ENCODE results near the gene NHLRC3. TPM values are rescaled to one million over a fixed set of nuclear protein-coding genes. Genes with fewer than 3 reads are reported as not detected.

The NHLRC3 gene
- total RNA-seq, 2 donors from 2014 or later = 11.8 to 15.1 TPM

GRCh38 chr13:39034085-39034484, 4.2 kb upstream of the NHLRC3 start:
- Mint-ChIP-seq H3K4me3 (peak overlapping the region; percentile 94), H3K27ac (no peak overlapping the region), H3K4me1 (peaks cover 15% of the 10 kb centered on the region), H3K9me3 (no peaks in the 10 kb centered on the region), H3K36me3 (ENCODE audit: low read depth) (peaks cover 55% of the 10 kb centered on the region), H3K27me3 (no peaks in the 10 kb centered on the region)
- ATAC-seq (replicated peaks) = no peak

GRCh38 chr13:39035204-39035603, 3.1 kb upstream of the NHLRC3 start:
- Mint-ChIP-seq H3K4me1 (peaks cover 15% of the 10 kb centered on the region), H3K36me3 (ENCODE audit: low read depth) (peaks cover 46% of the 10 kb centered on the region), H3K27me3 (no peaks in the 10 kb centered on the region), H3K4me3 (peak overlapping the region; percentile 94), H3K27ac (peak overlapping the region; percentile 91), H3K9me3 (no peaks in the 10 kb centered on the region)
- ATAC-seq (replicated peaks) = no peak

DNA sequence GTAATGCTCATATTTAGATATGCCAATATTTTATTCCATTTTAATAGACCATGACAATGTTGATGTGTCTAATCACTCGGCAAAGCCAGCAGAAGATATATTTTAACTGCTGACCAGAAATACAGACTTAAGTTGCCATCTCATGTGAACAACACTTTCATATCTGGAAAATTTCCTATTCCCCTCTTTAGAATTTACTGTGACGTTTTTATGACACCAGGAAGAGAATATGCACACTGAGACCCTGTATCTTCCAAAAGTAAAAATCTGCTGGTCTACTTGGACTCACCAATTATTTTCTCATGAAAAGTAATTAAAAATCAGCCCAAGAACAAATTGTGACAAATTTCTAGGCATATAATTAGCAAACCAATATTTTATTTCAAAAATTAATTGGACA, 2.5 kb upstream of the NHLRC3 start:
- H3K4me3 Mint-ChIP-seq = peak overlapping the region; percentile 94
- no peaks in the 10 kb centered on the region for H3K27me3 Mint-ChIP-seq
- peak overlapping the region; percentile 91 for H3K27ac Mint-ChIP-seq
- no peaks in the 10 kb centered on the region for H3K9me3 Mint-ChIP-seq
- no peak for ATAC-seq (replicated peaks)
- peaks cover 17% of the 10 kb centered on the region for H3K4me1 Mint-ChIP-seq
- peaks cover 45% of the 10 kb centered on the region for H3K36me3 Mint-ChIP-seq (ENCODE audit: low read depth)

DNA sequence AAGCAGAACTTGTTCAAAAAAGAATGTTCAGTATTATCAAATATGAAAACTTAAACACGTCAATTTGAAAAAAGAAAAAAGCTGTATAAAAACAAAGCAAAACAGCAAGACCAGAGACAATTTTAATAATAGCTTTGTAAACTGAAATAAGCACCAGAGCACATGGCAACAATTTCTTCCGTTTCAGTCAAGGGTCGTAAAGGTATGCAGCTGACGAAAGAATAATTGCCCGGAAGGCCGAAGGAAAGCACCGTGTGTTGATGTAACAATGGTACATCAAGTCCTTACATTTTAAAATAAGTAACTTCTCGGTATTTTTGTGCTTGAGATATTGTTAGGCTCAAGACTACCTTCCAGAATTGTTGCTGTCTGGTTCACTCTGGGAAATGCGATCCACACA, 2.0 kb upstream of the NHLRC3 start:
- Mint-ChIP-seq H3K4me3 (peak overlapping the region; percentile 94), H3K4me1 (peaks cover 18% of the 10 kb centered on the region), H3K27ac (peak overlapping the region; percentile 91), H3K36me3 (ENCODE audit: low read depth) (peaks cover 44% of the 10 kb centered on the region), H3K27me3 (no peaks in the 10 kb centered on the region), H3K9me3 (no peaks in the 10 kb centered on the region)
- ATAC-seq (replicated peaks) = no peak

- Mint-ChIP-seq H3K36me3 (ENCODE audit: low read depth) (peaks cover 32% of the 10 kb centered on the region), H3K9me3 (no peaks in the 10 kb centered on the region), H3K27me3 (no peaks in the 10 kb centered on the region), H3K27ac (peak overlapping the region; percentile 91), H3K4me1 (peaks cover 12% of the 10 kb centered on the region), H3K4me3 (peak overlapping the region; percentile 94)
- peak; percentile 67 for ATAC-seq (replicated peaks)
Observed at GRCh38 chr13:39037410-39037879, 811 bp upstream of the NHLRC3 start.

DNA sequence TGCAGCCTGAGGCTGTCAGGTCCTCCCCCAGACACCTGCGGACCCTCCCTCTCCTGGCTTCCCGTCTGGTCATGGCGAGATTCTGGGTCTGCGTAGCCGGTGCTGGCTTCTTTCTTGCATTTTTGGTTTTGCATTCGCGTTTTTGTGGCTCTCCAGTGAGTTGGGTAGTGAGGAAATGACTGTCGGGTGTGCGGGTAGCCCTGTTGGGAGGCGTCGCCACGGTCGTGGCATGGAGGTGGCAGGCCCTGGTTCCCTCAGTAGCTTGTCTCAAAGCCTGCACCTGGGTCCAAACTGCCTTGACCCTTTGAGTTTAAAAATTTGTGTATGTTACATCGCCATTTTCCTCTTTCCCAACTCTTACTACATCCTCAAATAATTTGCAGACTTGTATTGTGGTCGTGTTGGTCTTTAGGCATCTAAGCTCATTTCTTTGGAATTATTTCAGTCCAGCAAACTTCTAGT, 344 bp downstream of the NHLRC3 start:
- H3K4me3 Mint-ChIP-seq = peak overlapping the region; percentile 94

DNA sequence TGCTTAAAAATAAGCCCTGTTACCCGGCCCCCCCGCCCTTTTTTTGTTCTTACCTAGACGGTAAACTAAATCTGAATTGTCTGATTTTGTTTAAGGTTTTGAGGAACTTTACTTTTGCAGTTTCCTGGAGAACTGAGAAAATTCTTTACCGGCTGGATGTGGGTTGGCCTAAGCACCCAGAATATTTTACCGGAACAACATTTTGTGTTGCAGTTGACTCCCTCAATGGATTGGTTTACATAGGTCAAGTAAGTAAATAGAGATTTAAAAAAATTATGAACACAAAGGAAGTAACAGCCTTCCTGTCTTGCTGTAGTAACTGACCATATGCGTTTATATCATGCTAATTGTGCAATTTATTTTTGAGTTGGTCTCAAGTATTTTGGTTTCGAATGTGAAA, 785 bp downstream of the NHLRC3 start:
- no peaks in the 10 kb centered on the region for H3K9me3 Mint-ChIP-seq
- H3K36me3 Mint-ChIP-seq (ENCODE audit: low read depth) = peaks cover 21% of the 10 kb centered on the region
- H3K27ac Mint-ChIP-seq = peak overlapping the region; percentile 91
- H3K27me3 Mint-ChIP-seq = no peaks in the 10 kb centered on the region
- peak overlapping the region; percentile 94 for H3K4me3 Mint-ChIP-seq
- peaks cover 12% of the 10 kb centered on the region for H3K4me1 Mint-ChIP-seq
- no peak for ATAC-seq (replicated peaks)

More for the DNA sequence above, 344 bp downstream of the NHLRC3 start:
- H3K27ac Mint-ChIP-seq = peak overlapping the region; percentile 91
- no peaks in the 10 kb centered on the region for H3K9me3 Mint-ChIP-seq
- no peaks in the 10 kb centered on the region for H3K27me3 Mint-ChIP-seq
- H3K4me1 Mint-ChIP-seq = peaks cover 12% of the 10 kb centered on the region
- peak; percentile 84 for ATAC-seq (replicated peaks)
- H3K36me3 Mint-ChIP-seq (ENCODE audit: low read depth) = peaks cover 24% of the 10 kb centered on the region

- peaks cover 9% of the 10 kb centered on the region for H3K4me1 Mint-ChIP-seq
- H3K4me3 Mint-ChIP-seq = peak overlapping the region; percentile 94
- no peak for ATAC-seq (replicated peaks)
- no peaks in the 10 kb centered on the region for H3K27me3 Mint-ChIP-seq
- peaks cover 33% of the 10 kb centered on the region for H3K36me3 Mint-ChIP-seq (ENCODE audit: low read depth)
- no peak overlapping the region for H3K27ac Mint-ChIP-seq
- H3K9me3 Mint-ChIP-seq = no peaks in the 10 kb centered on the region
Observed at GRCh38 chr13:39040206-39040605, 1.9 kb downstream of the NHLRC3 start.

GRCh38 chr13:39044536-39044935, 6.3 kb downstream of the NHLRC3 start:
- Mint-ChIP-seq H3K9me3 (no peaks in the 10 kb centered on the region), H3K4me3 (no peak overlapping the region), H3K4me1 (peaks cover 4% of the 10 kb centered on the region), H3K36me3 (ENCODE audit: low read depth) (peaks cover 37% of the 10 kb centered on the region), H3K27ac (peak overlapping the region; percentile 8), H3K27me3 (no peaks in the 10 kb centered on the region)
- ATAC-seq (replicated peaks) = no peak

GRCh38 chr13:39047560-39047959, 9.3 kb downstream of the NHLRC3 start:
- Mint-ChIP-seq H3K9me3 (no peaks in the 10 kb centered on the region), H3K36me3 (ENCODE audit: low read depth) (peaks cover 32% of the 10 kb centered on the region), H3K4me1 (no peaks in the 10 kb centered on the region), H3K27me3 (no peaks in the 10 kb centered on the region), H3K27ac (no peak overlapping the region), H3K4me3 (no peak overlapping the region)
- ATAC-seq (replicated peaks) = no peak

DNA sequence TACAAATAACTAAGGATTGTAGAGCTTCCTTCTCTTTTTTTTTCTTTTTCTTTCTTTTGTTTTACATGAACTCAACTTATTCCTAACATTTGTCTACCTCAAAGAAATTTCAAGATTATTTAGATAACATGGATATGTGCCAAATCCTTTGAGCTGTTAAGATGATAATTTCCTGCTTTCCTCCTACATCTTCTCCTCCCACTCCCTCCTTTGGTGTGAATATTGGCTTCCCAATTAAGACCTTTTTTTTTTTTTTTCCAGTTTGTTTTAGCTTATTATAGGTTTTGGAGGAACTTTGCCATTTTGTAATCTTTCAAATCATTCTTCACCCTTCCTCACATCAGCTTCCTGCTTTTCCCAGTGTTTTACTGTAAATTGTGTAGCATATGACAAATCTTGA, 10.6 kb downstream of the NHLRC3 start:
- Mint-ChIP-seq H3K27me3 (no peaks in the 10 kb centered on the region), H3K27ac (peak overlapping the region; percentile 47), H3K4me3 (no peak overlapping the region), H3K36me3 (ENCODE audit: low read depth) (peaks cover 39% of the 10 kb centered on the region), H3K9me3 (no peaks in the 10 kb centered on the region), H3K4me1 (no peaks in the 10 kb centered on the region)
- ATAC-seq (replicated peaks) = no peak

GRCh38 chr13:39049274-39049673, 11.0 kb downstream of the NHLRC3 start:
- Mint-ChIP-seq H3K4me3 (no peak overlapping the region), H3K36me3 (ENCODE audit: low read depth) (peaks cover 35% of the 10 kb centered on the region), H3K9me3 (no peaks in the 10 kb centered on the region), H3K27me3 (no peaks in the 10 kb centered on the region), H3K4me1 (no peaks in the 10 kb centered on the region), H3K27ac (peak overlapping the region; percentile 47)
- ATAC-seq (replicated peaks) = no peak

DNA sequence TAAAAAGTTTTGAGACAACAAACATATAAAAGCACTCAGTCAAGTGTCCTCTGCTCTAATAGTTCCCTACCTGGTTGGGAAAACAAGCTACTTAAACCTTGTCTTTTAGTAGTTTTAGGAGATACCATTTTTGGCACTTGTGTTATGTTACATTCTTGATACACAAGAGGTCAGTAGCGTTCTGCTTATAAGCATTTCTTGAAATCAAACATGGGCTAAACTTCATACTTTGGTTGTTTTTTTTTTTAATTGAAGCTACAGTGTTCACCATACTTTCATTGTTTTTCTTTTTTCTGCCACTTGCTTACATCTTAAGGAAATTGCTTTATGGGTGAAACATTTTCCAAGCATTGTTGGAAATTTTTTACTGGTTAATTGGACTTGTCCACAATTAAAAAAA, 12.9 kb downstream of the NHLRC3 start:
- H3K27ac Mint-ChIP-seq = no peak overlapping the region
- no peaks in the 10 kb centered on the region for H3K4me1 Mint-ChIP-seq
- H3K4me3 Mint-ChIP-seq = no peak overlapping the region
- peaks cover 24% of the 10 kb centered on the region for H3K36me3 Mint-ChIP-seq (ENCODE audit: low read depth)
- no peak for ATAC-seq (replicated peaks)
- no peaks in the 10 kb centered on the region for H3K9me3 Mint-ChIP-seq
- H3K27me3 Mint-ChIP-seq = no peaks in the 10 kb centered on the region

GRCh38 chr13:39052944-39053343, 14.7 kb downstream of the NHLRC3 start:
- H3K9me3 Mint-ChIP-seq = no peaks in the 10 kb centered on the region
- ATAC-seq (replicated peaks) = no peak

GRCh38 chr13:39054112-39054511, 15.9 kb downstream of the NHLRC3 start:
- no peaks in the 10 kb centered on the region for H3K27me3 Mint-ChIP-seq
- ATAC-seq (replicated peaks) = no peak
- H3K9me3 Mint-ChIP-seq = no peaks in the 10 kb centered on the region
- H3K4me3 Mint-ChIP-seq = no peak overlapping the region
- peaks cover 6% of the 10 kb centered on the region for H3K4me1 Mint-ChIP-seq
- H3K27ac Mint-ChIP-seq = no peak overlapping the region
- peaks cover 9% of the 10 kb centered on the region for H3K36me3 Mint-ChIP-seq (ENCODE audit: low read depth)

More at GRCh38 chr13:39052944-39053343, 14.7 kb downstream of the NHLRC3 start:
- Mint-ChIP-seq H3K4me3 (no peak overlapping the region), H3K4me1 (peaks cover 6% of the 10 kb centered on the region), H3K27ac (no peak overlapping the region), H3K36me3 (ENCODE audit: low read depth) (peaks cover 21% of the 10 kb centered on the region), H3K27me3 (no peaks in the 10 kb centered on the region)

DNA sequence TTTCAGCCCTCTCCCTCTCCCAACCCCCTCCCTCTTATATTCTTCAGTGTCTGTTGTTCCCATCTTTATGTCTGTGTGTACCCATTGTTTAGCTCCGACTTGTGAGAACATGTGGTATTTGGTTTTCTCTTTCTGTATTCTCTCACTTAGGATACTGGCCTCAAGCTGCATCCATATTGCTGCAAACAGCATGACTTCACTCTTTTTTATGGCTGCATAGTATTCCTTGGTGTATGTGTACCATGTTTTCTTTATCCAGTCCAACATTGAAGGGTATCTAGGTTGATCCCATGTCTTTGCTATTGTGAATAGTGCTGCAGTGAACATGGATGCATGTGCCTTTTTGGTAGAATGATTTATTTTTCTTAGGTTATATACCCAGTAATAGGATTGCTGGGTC, 17.8 kb downstream of the NHLRC3 start:
- Mint-ChIP-seq H3K4me1 (peaks cover 6% of the 10 kb centered on the region), H3K27ac (no peak overlapping the region), H3K9me3 (no peaks in the 10 kb centered on the region), H3K36me3 (ENCODE audit: low read depth) (peaks cover 12% of the 10 kb centered on the region), H3K27me3 (no peaks in the 10 kb centered on the region), H3K4me3 (no peak overlapping the region)
- no peak for ATAC-seq (replicated peaks)
